Bronchial smooth muscle cell (primary cell): Measurements from ENCODE around the gene DTX4. TPM values are rescaled to one million over a fixed set of nuclear protein-coding genes. Genes with fewer than 3 reads are reported as not detected.

Experiments used
- total RNA-seq: library from RNA; depleted of rRNA; stranded (reverse); fragments of >200 nt; gene quantifications from 2 replicates; pipeline ENCODE4 v1.2.1, GENCODE V29; 2014

DTX4 gene
- 1.9 and 5.1 TPM in 2 replicates for total RNA-seq

GRCh38 chr11:59171508-59172322 lies at the start of gene DTX4:
Gene DTX4 (plus strand): TSS chr11:59172132. CDS start chr11:59172596, 464 bp downstream.

GRCh38 chr11:59142530-59143507 lies 29.1 kb upstream of the DTX4 start, which contains the start of gene FAM111A:
Gene FAM111A (plus strand): TSS chr11:59142856. CDS start chr11:59148873, 6,017 bp downstream.

GRCh38 chr11:59212744-59213631 lies 41.1 kb downstream of the DTX4 start, which contains the start of gene MPEG1:
Gene MPEG1 (minus strand): TSS chr11:59212927. CDS start chr11:59212865, 62 bp downstream.

Other genes starting within 250 kb of the DTX4 start
- 0.17 and 0.63 TPM in 2 replicates for gene GLYATL1, start 232.6 kb upstream of the DTX4 start, total RNA-seq
- not detected in 2 replicates for gene GLYATL1B, start 85.8 kb upstream of the DTX4 start, total RNA-seq
- gene FAM111B, start 64.9 kb upstream of the DTX4 start, total RNA-seq = 0.09 and 0.63 TPM in 2 replicates
- 19.9 and 21.4 TPM in 2 replicates for gene FAM111A, start 29.3 kb upstream of the DTX4 start, total RNA-seq
- gene MPEG1, start 40.8 kb downstream of the DTX4 start, total RNA-seq = not detected in 2 replicates
- under 0.01 TPM in 1 of 2 replicates, not detected in the other for gene OR5AN1, start 186.8 kb downstream of the DTX4 start, total RNA-seq